Thyroid gland (tissue), 4 donors: ENCODE results near the gene HSD11B2. TPM values are rescaled to one million over a fixed set of nuclear protein-coding genes. Genes with fewer than 3 reads are reported as not detected.

ENCODE experiments used
- DNase-seq, 2 donors: peaks; one replicate each; pipeline ENCODE4 v3.0.0-alpha.2; 2019
- H3K27ac ChIP-seq, 3 donors: fragments of 200-600 bp; sonication (generic); 1 replicate in 2 of 3; 2 replicates in 1 of 3; pipeline ENCODE4 v1.5.1; 2016 to 2019; ENCODE audit warnings: mild to moderate bottlenecking in 1 of 3, moderate library complexity in 1 of 3
- H3K27me3 ChIP-seq: fragments of 200-600 bp; sonication (generic); one replicate; pipeline ENCODE4 v1.5.1; 2019
- H3K36me3 ChIP-seq, 2 donors: fragments of 200-600 bp; sonication (generic); one replicate each; pipeline ENCODE4 v1.5.1; 2016 to 2019
- H3K4me1 ChIP-seq, 2 donors: fragments of 200-600 bp; sonication (generic); one replicate each; pipeline ENCODE4 v1.5.1; 2017 to 2019
- H3K4me3 ChIP-seq, 3 donors: fragments of 200-600 bp; sonication (generic); replicated peaks in 1 of 3; 1 replicate in 2 of 3; 2 replicates in 1 of 3; pipeline ENCODE4 v1.5.1; 2016; ENCODE audit warnings: mild to moderate bottlenecking in 1 of 3
- H3K9me3 ChIP-seq: fragments of 200-600 bp; sonication (generic); one replicate; pipeline ENCODE4 v1.5.1; 2017
- POLR2A ChIP-seq, 2 donors: fragments of 450-650 bp; IDR thresholded peaks; one replicate each; pipeline ENCODE4 v1.6.1; 2017; ENCODE audit warnings: antibody characterized with exemption in 2 of 2, mild to moderate bottlenecking in 2 of 2, moderate library complexity in 1 of 2
- WGBS, 2 donors: methylation state at CpG; one replicate each; pipeline ENCODE4 v1.1.5; 2017; 5-methylcytosine and 5-hydroxymethylcytosine counted together
- intact Hi-C: fragments of 100-400 bp; cut with DNase I; formaldehyde crosslinking; loops from one replicate; pipeline ENCODE4 v1.15.1; 2023
- total RNA-seq, 4 donors: library from RNA; depleted of rRNA; stranded (reverse); fragments of >200 nt; gene quantifications; one replicate each; pipeline ENCODE4 v1.2.3, GENCODE V29; 2016
- TF ChIP-seq, protein P1 (sequence below), 6 experiments: fragments of 200-600 bp in 3 of 6; fragments of 450-650 bp in 3 of 6; sonication (generic) in 3 of 6; IDR thresholded peaks; one replicate each; pipeline ENCODE4 v1.5.1; 2016 to 2019; ENCODE audit warnings: antibody characterized with exemption in 6 of 6, mild to moderate bottlenecking in 2 of 6, inconsistent platforms in 1 of 6, moderate library complexity in 1 of 6

HSD11B2 gene
- total RNA-seq, 4 donors from 2014 or later: 4.6 to 11.9 (median 9.0) TPM

DNA sequence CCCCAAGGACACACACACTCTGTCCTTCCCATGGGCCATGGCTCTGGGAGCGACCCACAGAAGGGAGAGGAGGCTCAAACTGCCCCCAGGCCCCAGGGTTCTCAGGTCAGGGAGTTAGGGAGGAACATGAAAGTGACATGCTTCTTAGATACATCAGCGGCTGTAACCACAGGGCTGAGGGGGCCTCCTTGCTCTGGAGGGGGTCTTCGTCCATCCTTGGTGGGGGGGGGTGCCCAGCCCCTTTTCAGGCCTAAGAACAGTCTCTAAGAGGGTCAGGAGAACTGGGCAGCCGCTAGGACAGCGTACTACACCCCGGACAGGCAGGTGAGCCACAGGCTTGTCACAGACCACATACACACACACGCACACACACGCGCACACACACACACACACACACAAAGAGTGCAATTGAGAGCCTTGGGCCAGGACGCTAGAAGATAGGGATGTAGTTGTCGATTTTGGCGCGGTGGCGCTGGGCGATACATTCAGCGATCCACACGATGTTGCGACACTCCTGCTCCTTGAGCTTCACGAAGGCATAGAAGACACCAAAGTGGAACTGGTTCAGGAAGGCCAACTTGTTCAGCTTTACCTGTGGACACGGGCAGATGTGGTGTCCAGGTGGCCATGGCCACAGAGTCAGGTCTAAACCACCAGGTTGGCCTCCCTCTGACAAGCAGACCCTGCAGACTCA is 7.3 kb downstream of the HSD11B2 start:
- H3K4me1 ChIP-seq: peaks cover 58 to 73% of the 10 kb centered on the region in 2 donors
- intact Hi-C loops: no loop called here
- H3K4me3 ChIP-seq: no peak overlapping the region
- WGBS, 2 donors: 95 to 96% methylated on average over 20 of the region's 20 CpGs
- no peak overlapping the region for H3K27ac ChIP-seq
- H3K36me3 ChIP-seq: peaks cover 21 to 23% of the 10 kb centered on the region in 2 donors
- DNase-seq: no peak
- H3K27me3 ChIP-seq: no peaks in the 10 kb centered on the region
- TF ChIP-seq, protein P1, sequence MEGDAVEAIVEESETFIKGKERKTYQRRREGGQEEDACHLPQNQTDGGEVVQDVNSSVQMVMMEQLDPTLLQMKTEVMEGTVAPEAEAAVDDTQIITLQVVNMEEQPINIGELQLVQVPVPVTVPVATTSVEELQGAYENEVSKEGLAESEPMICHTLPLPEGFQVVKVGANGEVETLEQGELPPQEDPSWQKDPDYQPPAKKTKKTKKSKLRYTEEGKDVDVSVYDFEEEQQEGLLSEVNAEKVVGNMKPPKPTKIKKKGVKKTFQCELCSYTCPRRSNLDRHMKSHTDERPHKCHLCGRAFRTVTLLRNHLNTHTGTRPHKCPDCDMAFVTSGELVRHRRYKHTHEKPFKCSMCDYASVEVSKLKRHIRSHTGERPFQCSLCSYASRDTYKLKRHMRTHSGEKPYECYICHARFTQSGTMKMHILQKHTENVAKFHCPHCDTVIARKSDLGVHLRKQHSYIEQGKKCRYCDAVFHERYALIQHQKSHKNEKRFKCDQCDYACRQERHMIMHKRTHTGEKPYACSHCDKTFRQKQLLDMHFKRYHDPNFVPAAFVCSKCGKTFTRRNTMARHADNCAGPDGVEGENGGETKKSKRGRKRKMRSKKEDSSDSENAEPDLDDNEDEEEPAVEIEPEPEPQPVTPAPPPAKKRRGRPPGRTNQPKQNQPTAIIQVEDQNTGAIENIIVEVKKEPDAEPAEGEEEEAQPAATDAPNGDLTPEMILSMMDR (IDR thresholded peaks at IDR 0.05): no peak
- TF ChIP-seq POLR2A (IDR thresholded peaks at IDR 0.05): no peak
- no peaks in the 10 kb centered on the region for H3K9me3 ChIP-seq

DNA sequence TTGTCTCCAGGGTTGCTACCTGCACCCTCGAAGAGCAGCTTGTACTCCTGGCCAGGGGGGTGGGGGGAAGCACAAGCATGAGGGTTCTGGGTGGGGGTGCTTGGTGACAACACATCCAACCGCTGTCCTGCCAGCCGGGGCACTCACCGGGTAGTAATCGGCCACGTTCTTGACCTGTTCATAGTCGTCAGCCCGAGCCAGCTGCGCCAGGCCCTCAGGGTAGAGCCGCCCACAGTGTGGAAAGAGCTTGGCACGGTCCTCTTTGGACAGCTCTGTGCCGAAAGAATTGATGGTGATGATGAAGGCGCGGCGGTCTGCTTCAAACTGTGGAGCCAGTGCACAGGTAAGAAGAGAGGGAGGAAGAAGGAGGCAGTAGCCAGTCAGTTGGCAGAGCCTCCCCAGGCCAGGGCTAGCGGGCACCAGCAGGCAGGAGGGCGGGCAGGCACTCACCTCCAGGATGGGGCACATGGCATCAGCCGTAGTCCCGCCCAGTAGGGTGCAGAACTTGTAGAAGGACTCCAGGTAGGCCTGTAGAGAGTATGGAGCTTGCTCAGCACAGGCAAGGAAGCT is 8.0 kb downstream of the HSD11B2 start:
- Histone ChIP-seq H3K4me3 (no peak overlapping the region), H3K27me3 (no peaks in the 10 kb centered on the region), H3K9me3 (no peaks in the 10 kb centered on the region), H3K4me1 (peaks cover 58 to 73% of the 10 kb centered on the region in 2 donors), H3K36me3 (peaks cover 21 to 23% of the 10 kb centered on the region in 2 donors), H3K27ac (peak overlapping the region in 1 of 3 donors; percentile 95)
- WGBS, 2 donors: 97 to 98% methylated on average over 13 of the region's 19 CpGs
- TF ChIP-seq POLR2A (IDR thresholded peaks at IDR 0.05): no peak
- TF ChIP-seq, protein P1 (IDR thresholded peaks at IDR 0.05): no peak
- DNase-seq: no peak
- intact Hi-C loops: no loop called here

DNA sequence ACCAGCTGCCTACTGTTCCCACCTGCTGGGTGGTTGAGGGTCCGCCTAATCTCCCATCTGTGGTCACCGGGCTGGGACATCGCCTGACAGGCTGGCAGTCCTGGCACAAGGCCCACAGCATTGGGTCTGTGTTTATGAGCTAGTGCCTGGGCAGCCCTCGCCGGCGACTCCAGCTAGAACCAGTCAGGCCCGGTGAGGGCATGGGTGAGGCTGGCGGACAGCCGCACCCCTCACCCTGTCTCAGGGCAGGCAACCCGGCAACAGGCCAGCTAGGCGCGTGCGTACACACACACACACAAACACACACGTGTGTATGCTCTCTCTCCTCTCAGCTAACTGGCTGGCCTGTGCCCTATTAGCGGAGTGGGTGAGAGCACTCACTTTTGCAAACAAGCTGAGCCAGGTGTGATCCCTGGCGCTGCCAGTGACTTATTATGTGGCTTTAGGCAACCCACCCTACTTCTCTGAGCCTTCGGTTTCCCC is 10.4 kb downstream of the HSD11B2 start:
- intact Hi-C loops: no loop called here

DNA sequence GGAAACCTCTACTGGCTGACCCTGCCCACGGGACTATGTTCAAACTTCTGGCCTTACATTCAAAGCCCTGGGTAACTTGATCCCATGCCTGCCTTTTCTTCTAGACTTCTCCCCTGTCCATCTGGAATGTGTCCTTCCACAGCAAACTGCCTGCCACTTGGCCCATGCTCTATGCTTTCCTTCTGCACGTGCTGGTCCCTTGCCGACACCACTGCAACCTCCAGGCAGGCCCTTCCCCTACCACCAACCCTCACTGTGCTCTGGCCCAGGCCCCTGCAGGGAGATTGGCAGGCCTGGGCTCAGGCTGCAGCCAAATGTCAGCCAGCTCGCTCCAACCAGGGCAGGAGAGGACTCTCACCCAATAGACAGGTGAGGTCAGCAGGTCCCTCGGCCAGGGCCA is 11.0 kb downstream of the HSD11B2 start:
- Histone ChIP-seq H3K27ac (peak overlapping the region; percentile 76 to 89 (median 81)), H3K4me3 (no peak overlapping the region), H3K9me3 (no peaks in the 10 kb centered on the region), H3K4me1 (peaks cover 68 to 75% of the 10 kb centered on the region in 2 donors), H3K27me3 (no peaks in the 10 kb centered on the region), H3K36me3 (peaks cover 16 to 23% of the 10 kb centered on the region in 2 donors)
- WGBS, 2 donors: 45 to 58% methylated on average over 4 to 5 of the region's 5 CpGs
- DNase-seq: peak in 1 of 2 donors; percentile 59
- TF ChIP-seq, protein P1 (IDR thresholded peaks at IDR 0.05): no peak
- no peak for TF ChIP-seq POLR2A (IDR thresholded peaks at IDR 0.05)
- intact Hi-C loops: no loop called here

More for the DNA sequence above, 10.4 kb downstream of the HSD11B2 start:
- no peak overlapping the region for H3K4me3 ChIP-seq
- no peaks in the 10 kb centered on the region for H3K9me3 ChIP-seq
- peaks cover 21 to 23% of the 10 kb centered on the region in 2 donors for H3K36me3 ChIP-seq
- peak; percentile 100 for DNase-seq
- no peaks in the 10 kb centered on the region for H3K27me3 ChIP-seq
- H3K27ac ChIP-seq: peak overlapping the region; percentile 90 to 95 (median 92)
- peaks cover 62 to 73% of the 10 kb centered on the region in 2 donors for H3K4me1 ChIP-seq
- TF ChIP-seq POLR2A (IDR thresholded peaks at IDR 0.05): peak in 1 of 2 donors; percentile 16
- TF ChIP-seq, protein P1 (IDR thresholded peaks at IDR 0.05): no peak
- 36 to 53% methylated on average over 5 to 15 of the region's 17 CpGs for WGBS, 2 donors
